B cell (primary cell): ENCODE measurements around the gene ENPP7. TPM values are rescaled to one million over a fixed set of nuclear protein-coding genes. Genes with fewer than 3 reads are reported as not detected.

Experiments used
- ATAC-seq: fragments of 200-7000 bp; cut with Tn5 transposase; one replicate; pipeline ENCODE4 v1.10.0; 2021; ENCODE audit warnings: low read depth, mild to moderate bottlenecking, moderate number of reproducible peaks, moderate library complexity
- CTCF ChIA-PET: fragments of 350-600 bp; sonication (Branson Sonifier 250); formaldehyde crosslinking; loops from one replicate; lab custom pipeline; 2021; ENCODE audit warnings: antibody characterized with exemption, inconsistent platforms; lab: Charles Lee
- POLR2A ChIA-PET: fragments of 350-600 bp; sonication (Branson Sonifier 250); formaldehyde crosslinking; loops from one replicate; lab custom pipeline; 2021; ENCODE audit warnings: antibody characterized with exemption; lab: Charles Lee
- DNase-seq: peaks from one replicate; pipeline ENCODE4 v3.0.0; 2013
- H2AFZ ChIP-seq: 2 replicates; pipeline ENCODE4 v1.6.1; 2012; ENCODE audit warnings: mild to moderate bottlenecking, low read depth, low read length; ENCODE audit not compliant: insufficient read depth, poor library complexity, severe bottlenecking
- H3K27ac ChIP-seq, 2 donors: 1 replicate in 1 of 2; 2 replicates in 1 of 2; pipeline ENCODE4 v1.5.1; 2012 to 2013; ENCODE audit warnings: low read length in 2 of 2, mild to moderate bottlenecking in 2 of 2, moderate library complexity in 1 of 2
- H3K27me3 ChIP-seq, 4 experiments: fragments of 200-600 bp in 1 of 4; sonication (generic) in 1 of 4; replicated peaks in 1 of 4; 1 replicate in 2 of 4; 2 replicates in 2 of 4; pipeline versions ENCODE4 v1.6.1 to v1.7.0; 2013 to 2016; ENCODE audit warnings: low read length in 3 of 4, mild to moderate bottlenecking in 2 of 4, mixed read lengths in 1 of 4, moderate library complexity in 1 of 4; ENCODE audit not compliant: insufficient read depth in 4 of 4, control insufficient read depth in 3 of 4; ENCODE audit errors: control extremely low read depth in 1 of 4
- H3K36me3 ChIP-seq, 2 experiments: replicated peaks in 1 of 2; 1 replicate in 1 of 2; 2 replicates in 1 of 2; pipeline versions ENCODE4 v1.6.1 to v1.7.1; 2013; ENCODE audit warnings: low read length in 1 of 2; ENCODE audit not compliant: insufficient read depth in 2 of 2, control insufficient read depth in 1 of 2; ENCODE audit errors: control extremely low read depth in 1 of 2, extremely low read depth in 1 of 2
- H3K4me1 ChIP-seq, 2 donors: fragments of 200-600 bp in 1 of 2; sonication (generic) in 1 of 2; 1 replicate in 1 of 2; 2 replicates in 1 of 2; pipeline versions ENCODE4 v1.5.1 to v1.6.1; 2013 to 2017; ENCODE audit warnings: low read length in 2 of 2; ENCODE audit not compliant: control insufficient read depth in 2 of 2, insufficient read depth in 2 of 2
- H3K4me2 ChIP-seq: replicated peaks from 2 replicates; pipeline ENCODE3; 2012; ENCODE audit warnings: mild to moderate bottlenecking, low read depth, low read length; ENCODE audit not compliant: poor library complexity, severe bottlenecking
- H3K4me3 ChIP-seq, 5 experiments: fragments of 200-600 bp in 1 of 5; sonication (generic) in 1 of 5; 1 replicate in 3 of 5; 2 replicates in 2 of 5; pipeline versions ENCODE4 v1.5.1 to v1.7.0; 2011 to 2016; ENCODE audit warnings: low read length in 4 of 5, mild to moderate bottlenecking in 4 of 5, low read depth in 2 of 5, control low read depth in 1 of 5, moderate library complexity in 1 of 5; ENCODE audit not compliant: insufficient read depth in 1 of 5; ENCODE audit errors: control extremely low read depth in 1 of 5, extremely low read depth in 1 of 5
- H3K79me2 ChIP-seq: fragments of 200-600 bp; sonication (generic); one replicate; pipeline ENCODE4 v1.6.0; 2016; ENCODE audit warnings: low read length; ENCODE audit not compliant: control insufficient read depth, insufficient read depth
- H3K9ac ChIP-seq: fragments of 200-600 bp; sonication (generic); 2 replicates; pipeline ENCODE4 v1.6.1; 2017; ENCODE audit warnings: mild to moderate bottlenecking, low read length, moderate library complexity
- H3K9me3 ChIP-seq, 3 donors: one replicate each; pipeline versions ENCODE4 v1.6.1 to v1.7.1; 2013; ENCODE audit warnings: low read length in 2 of 3; ENCODE audit not compliant: control insufficient read depth in 2 of 3, insufficient read depth in 1 of 3; ENCODE audit errors: control extremely low read depth in 1 of 3
- H4K20me1 ChIP-seq: 2 replicates; pipeline ENCODE4 v1.6.0; 2012; ENCODE audit warnings: mild to moderate bottlenecking, low read length; ENCODE audit not compliant: insufficient read depth, control insufficient read depth, poor library complexity, severe bottlenecking
- H3K27ac Mint-ChIP-seq: one replicate; pipeline ENCODE4 v1.8.0; 2021; ENCODE audit warnings: mixed read lengths
- H3K27me3 Mint-ChIP-seq: one replicate; pipeline ENCODE4 v1.8.0; 2021; ENCODE audit warnings: mixed read lengths
- H3K4me1 Mint-ChIP-seq: one replicate; pipeline ENCODE4 v1.8.0; 2021; ENCODE audit warnings: mixed read lengths
- H3K4me3 Mint-ChIP-seq: one replicate; pipeline ENCODE4 v1.8.0; 2021; ENCODE audit warnings: mixed read lengths
- H3K9me3 Mint-ChIP-seq: one replicate; pipeline ENCODE4 v1.8.0; 2022; ENCODE audit warnings: mixed read lengths; ENCODE audit not compliant: insufficient read depth
- EZH2 ChIP-seq: IDR thresholded peaks from 2 replicates; pipeline ENCODE4 v1.6.1; 2012; ENCODE audit warnings: borderline replicate concordance, low read depth, mild to moderate bottlenecking, moderate library complexity, low read length; ENCODE audit not compliant: insufficient read depth, poor library complexity, severe bottlenecking
- WGBS: methylation state at CpG from one replicate; pipeline ENCODE4 v1.1.5; 2013; ENCODE audit warnings: missing lambda C conversion rate; ENCODE audit not compliant: insufficient coverage; 5-methylcytosine and 5-hydroxymethylcytosine counted together
- intact Hi-C: fragments of 100-400 bp; cut with micrococcal nuclease; formaldehyde crosslinking; loops from one replicate; pipeline ENCODE4 v1.10.0; 2022
- polyA plus RNA-seq: library from polyadenylated mRNA; depleted of rRNA; stranded (reverse); fragments of >200 nt; gene quantifications from 2 replicates; pipeline ENCODE4 v1.2.3, GENCODE V29; 2012
- total RNA-seq, 2 donors: library from RNA; stranded (reverse); fragments of 120-200 nt in 1 of 2; gene quantifications; 1 replicate in 1 of 2; 2 replicates in 1 of 2; pipeline versions ENCODE4 v1.2.3 to v1.2.4, GENCODE V29; 2013 to 2022
- TF ChIP-seq, protein P1 (sequence below): fragments of 200-600 bp; IDR thresholded peaks from one replicate; pipeline ENCODE4 v1.8.0; 2022; ENCODE audit warnings: antibody characterized with exemption, mild to moderate bottlenecking

The ENPP7 gene
- total and polyA plus RNA-seq, 2 donors (not counting 1 experiment from before 2014, with no cell fraction given) = 0.40 to 6.7 TPM

DNA sequence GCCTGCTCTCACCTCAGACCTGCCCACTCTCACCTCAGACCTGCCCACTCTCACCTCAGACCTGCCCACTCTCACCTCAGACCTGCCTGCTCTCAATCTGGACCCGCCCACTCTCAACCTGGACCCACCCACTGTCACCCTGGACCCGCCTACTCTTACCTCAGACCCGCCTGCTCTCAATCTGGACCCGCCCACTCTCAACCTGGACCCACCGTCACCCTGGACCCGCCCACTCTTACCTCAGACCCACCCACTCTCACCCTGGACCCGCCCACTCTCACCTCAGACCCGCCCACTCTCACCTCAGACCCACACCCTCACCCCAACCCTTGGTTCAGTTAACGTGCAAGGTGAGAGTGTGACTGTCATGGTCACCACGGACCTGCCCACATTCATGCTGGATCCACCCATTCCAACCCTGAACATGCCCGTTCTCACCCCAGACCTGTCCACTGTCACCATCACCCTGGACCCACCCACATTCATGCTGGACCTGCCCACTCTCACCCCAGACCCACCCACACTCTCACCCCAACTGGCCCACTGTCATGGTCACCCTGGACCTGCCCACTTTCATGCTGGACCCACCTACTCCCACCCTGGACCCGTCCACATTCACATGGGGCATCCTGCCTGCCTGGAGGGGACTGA lies 31.2 kb upstream of the ENPP7 start:
- Histone ChIP-seq H3K4me1 (no peaks in the 10 kb centered on the region), H3K4me3 (no peak overlapping the region), H3K79me2 (no peaks in the 10 kb centered on the region), H3K27me3 (peaks cover 0 to 48% (median 3%) of the 10 kb centered on the region in 4 experiments), H3K27ac (no peak overlapping the region), H4K20me1 (no peaks in the 10 kb centered on the region), H3K4me2 (no peak overlapping the region), H3K36me3 (no peaks in the 10 kb centered on the region), H3K9me3 (no peaks in the 10 kb centered on the region), H3K9ac (no peak overlapping the region), H2AFZ (no peak overlapping the region)
- TF ChIP-seq EZH2 = no peak
- TF ChIP-seq, protein P1, sequence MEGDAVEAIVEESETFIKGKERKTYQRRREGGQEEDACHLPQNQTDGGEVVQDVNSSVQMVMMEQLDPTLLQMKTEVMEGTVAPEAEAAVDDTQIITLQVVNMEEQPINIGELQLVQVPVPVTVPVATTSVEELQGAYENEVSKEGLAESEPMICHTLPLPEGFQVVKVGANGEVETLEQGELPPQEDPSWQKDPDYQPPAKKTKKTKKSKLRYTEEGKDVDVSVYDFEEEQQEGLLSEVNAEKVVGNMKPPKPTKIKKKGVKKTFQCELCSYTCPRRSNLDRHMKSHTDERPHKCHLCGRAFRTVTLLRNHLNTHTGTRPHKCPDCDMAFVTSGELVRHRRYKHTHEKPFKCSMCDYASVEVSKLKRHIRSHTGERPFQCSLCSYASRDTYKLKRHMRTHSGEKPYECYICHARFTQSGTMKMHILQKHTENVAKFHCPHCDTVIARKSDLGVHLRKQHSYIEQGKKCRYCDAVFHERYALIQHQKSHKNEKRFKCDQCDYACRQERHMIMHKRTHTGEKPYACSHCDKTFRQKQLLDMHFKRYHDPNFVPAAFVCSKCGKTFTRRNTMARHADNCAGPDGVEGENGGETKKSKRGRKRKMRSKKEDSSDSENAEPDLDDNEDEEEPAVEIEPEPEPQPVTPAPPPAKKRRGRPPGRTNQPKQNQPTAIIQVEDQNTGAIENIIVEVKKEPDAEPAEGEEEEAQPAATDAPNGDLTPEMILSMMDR = no peak
- WGBS = 91% methylated on average over 11 of the region's 12 CpGs
- Mint-ChIP-seq H3K27ac (no peak overlapping the region), H3K4me1 (peaks cover 5% of the 10 kb centered on the region), H3K9me3 (no peaks in the 10 kb centered on the region), H3K27me3 (peaks cover 20% of the 10 kb centered on the region), H3K4me3 (no peak overlapping the region)
- intact Hi-C loops = no loop called here
- ChIA-PET CTCF (no interaction called here), POLR2A (no interaction called here)
- DNase-seq (no peak), ATAC-seq (no peak)

DNA sequence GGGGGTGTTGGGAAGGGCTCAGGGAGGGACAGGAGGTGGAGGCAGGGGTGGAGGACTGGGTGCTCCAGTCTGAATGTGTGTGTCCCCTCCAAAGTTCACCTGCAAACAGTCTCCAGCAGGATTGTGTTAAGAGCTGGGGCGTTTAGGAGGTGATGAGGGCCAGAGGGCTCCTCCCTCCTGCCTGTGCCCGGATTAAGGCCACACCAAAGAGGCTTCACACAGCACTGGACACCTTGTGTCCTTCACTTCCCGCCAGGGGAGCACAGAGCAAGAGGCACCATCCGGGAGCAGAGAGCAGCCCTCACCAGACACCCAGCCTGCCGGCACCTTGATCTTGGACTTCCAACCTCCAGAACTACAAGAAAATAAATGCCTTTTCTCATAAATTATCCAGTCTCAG lies 30.2 kb upstream of the ENPP7 start:
- ATAC-seq (no peak), DNase-seq (no peak)
- Histone ChIP-seq H3K36me3 (no peaks in the 10 kb centered on the region), H3K79me2 (no peaks in the 10 kb centered on the region), H3K4me2 (no peak overlapping the region), H3K27me3 (peaks cover 0 to 37% (median 3%) of the 10 kb centered on the region in 4 experiments), H3K27ac (no peak overlapping the region), H3K4me1 (no peaks in the 10 kb centered on the region), H2AFZ (no peak overlapping the region), H4K20me1 (no peaks in the 10 kb centered on the region), H3K9ac (no peak overlapping the region), H3K9me3 (no peaks in the 10 kb centered on the region), H3K4me3 (no peak overlapping the region)
- CTCF ChIA-PET = no interaction called here
- H3K27ac Mint-ChIP-seq = no peak overlapping the region
- H3K4me3 Mint-ChIP-seq = no peak overlapping the region
- peaks cover 20% of the 10 kb centered on the region for H3K27me3 Mint-ChIP-seq
- H3K4me1 Mint-ChIP-seq = peaks cover 5% of the 10 kb centered on the region
- 71% methylated on average over 4 of the region's 5 CpGs for WGBS
- H3K9me3 Mint-ChIP-seq = no peaks in the 10 kb centered on the region
- POLR2A ChIA-PET = no interaction called here
- TF ChIP-seq, protein P1 = no peak
- TF ChIP-seq EZH2 = no peak
- intact Hi-C loops = no loop called here
